ENCODE results near the gene KRTAP10-8.
"Not testable (repeated sequence)": the region's sequence is repeated elsewhere in the genome, so short reads cannot be mapped to it uniquely, and the experiment has no call there.

KRTAP10-8 gene

GRCh38 chr21:44643741-44644310 lies 31.9 kb downstream of the KRTAP10-8 start:
- no peak overlapping the region for H3K4me3 ChIP-seq (ENCODE audit: low read depth, low read length)

GRCh38 chr21:44644878-44645277 lies 33.0 kb downstream of the KRTAP10-8 start:
- H3K4me3 ChIP-seq (ENCODE audit: low read depth, low read length) = no peak overlapping the region

- H3K4me3 ChIP-seq (ENCODE audit: low read depth, low read length) = not testable (repeated sequence)
Observed at GRCh38 chr21:44646366-44647221, 34.7 kb downstream of the KRTAP10-8 start, which contains the start of gene KRTAP10-11. KRTAP10-11 (plus strand) TSS chr21:44646414; CDS start chr21:44646459, 45 bp downstream.

- no peak overlapping the region for H3K4me3 ChIP-seq (ENCODE audit: low read depth, low read length)
Observed at GRCh38 chr21:44647222-44647552, 35.3 kb downstream of the KRTAP10-8 start.

GRCh38 chr21:44648557-44649311 lies 36.9 kb downstream of the KRTAP10-8 start:
- H3K4me3 ChIP-seq (ENCODE audit: low read depth, low read length) = no peak overlapping the region

- H3K4me3 ChIP-seq (ENCODE audit: low read depth, low read length) = no peak overlapping the region
Observed at GRCh38 chr21:44649521-44650100, 37.7 kb downstream of the KRTAP10-8 start.

- H3K4me3 ChIP-seq (ENCODE audit: low read depth, low read length) = no peak overlapping the region
Observed at GRCh38 chr21:44650265-44650972, 38.5 kb downstream of the KRTAP10-8 start.

- H3K4me3 ChIP-seq (ENCODE audit: low read depth, low read length) = no peak overlapping the region
Observed at GRCh38 chr21:44650973-44651675, 39.2 kb downstream of the KRTAP10-8 start.

GRCh38 chr21:44653123-44653522 lies 41.2 kb downstream of the KRTAP10-8 start:
- H3K4me3 ChIP-seq (ENCODE audit: low read depth, low read length) = no peak overlapping the region

- no peak overlapping the region for H3K4me3 ChIP-seq (ENCODE audit: low read depth, low read length)
Observed at GRCh38 chr21:44653656-44654575, 42.0 kb downstream of the KRTAP10-8 start.

GRCh38 chr21:44654576-44655175 lies 42.8 kb downstream of the KRTAP10-8 start, which contains the start of gene KRTAP12-4:
KRTAP12-4 (minus strand) TSS chr21:44654659; CDS start chr21:44654614, 45 bp downstream.
- no peak within 1 kb of the TSS for H3K4me3 ChIP-seq (ENCODE audit: low read depth, low read length)

- H3K4me3 ChIP-seq (ENCODE audit: low read depth, low read length) = no peak overlapping the region
Observed at GRCh38 chr21:44656868-44657267, 45.0 kb downstream of the KRTAP10-8 start.

- no peak within 1 kb of the TSS for H3K4me3 ChIP-seq (ENCODE audit: low read depth, low read length)
Observed at GRCh38 chr21:44657635-44658540, 46.0 kb downstream of the KRTAP10-8 start, which contains the start of gene KRTAP12-3. KRTAP12-3 (plus strand) TSS chr21:44657932; CDS start chr21:44657980, 48 bp downstream.

- H3K4me3 ChIP-seq (ENCODE audit: low read depth, low read length) = no peak overlapping the region
Observed at GRCh38 chr21:44658541-44658910, 46.6 kb downstream of the KRTAP10-8 start.

GRCh38 chr21:44658913-44659595 lies 47.2 kb downstream of the KRTAP10-8 start:
- H3K4me3 ChIP-seq (ENCODE audit: low read depth, low read length) = no peak overlapping the region

GRCh38 chr21:44661567-44661966 lies 49.7 kb downstream of the KRTAP10-8 start:
- not testable (repeated sequence) for H3K4me3 ChIP-seq (ENCODE audit: low read depth, low read length)
